AG10803 (cell line): Measurements from ENCODE around the gene CTRL.
"Not testable (repeated sequence)": the region's sequence is repeated elsewhere in the genome, so short reads cannot be mapped to it uniquely, and the experiment has no call there.

Source experiments
- DNase-seq: peaks from one replicate; pipeline ENCODE4 v3.0.0; 2010; ENCODE audit warnings: low read depth
- H3K4me3 ChIP-seq: 2 replicates; pipeline ENCODE4 v1.5.1; 2011; ENCODE audit warnings: mild to moderate bottlenecking, low read length, control low read depth
- TF ChIP-seq, protein P1 (sequence below): conservative IDR thresholded peaks from 2 replicates; pipeline ENCODE4 v1.5.1; 2011; ENCODE audit warnings: mild to moderate bottlenecking, low read length, control low read depth, inconsistent platforms

CTRL gene

DNA sequence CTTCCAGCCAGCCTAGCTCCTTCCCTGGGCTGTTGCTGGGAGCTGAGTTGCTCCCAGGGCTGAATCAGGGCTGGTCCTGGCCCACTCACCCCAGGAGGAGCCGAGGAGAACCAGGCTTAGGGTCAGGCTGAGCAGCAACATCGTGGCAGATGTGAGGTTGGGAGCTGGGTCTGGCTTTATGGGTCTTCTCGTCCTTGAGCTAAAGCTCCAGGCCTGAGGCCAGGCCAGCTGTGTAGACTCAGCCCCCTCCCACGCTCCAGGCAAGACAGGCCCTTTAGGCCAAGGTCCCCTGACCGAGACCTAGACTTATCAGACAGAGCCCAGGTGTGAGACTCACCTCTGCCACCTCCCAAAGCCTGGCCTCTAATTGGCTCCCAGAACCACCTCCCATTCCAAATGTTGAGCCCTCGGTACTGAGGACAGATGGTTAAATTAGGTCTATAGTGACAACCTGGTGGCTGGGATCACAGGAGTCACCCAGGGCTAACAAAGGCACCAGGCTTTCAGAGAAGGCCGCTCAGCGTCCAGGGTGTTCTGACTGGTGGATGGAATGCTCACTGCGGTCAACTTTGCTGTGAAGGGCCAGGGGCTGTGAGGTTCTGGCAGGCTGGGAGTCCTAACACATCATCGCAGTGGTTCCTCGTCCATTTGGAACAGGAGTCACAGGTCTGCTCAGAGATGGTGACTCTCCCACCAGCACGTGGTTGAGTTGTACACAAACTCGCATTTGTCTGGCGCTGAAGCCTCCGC is at the start of gene CTRL:
TSS of gene CTRL (minus strand) at position 151 of the 750 bp plus-strand sequence. CDS start at position 141, 10 bp downstream.
- TF ChIP-seq, protein P1, sequence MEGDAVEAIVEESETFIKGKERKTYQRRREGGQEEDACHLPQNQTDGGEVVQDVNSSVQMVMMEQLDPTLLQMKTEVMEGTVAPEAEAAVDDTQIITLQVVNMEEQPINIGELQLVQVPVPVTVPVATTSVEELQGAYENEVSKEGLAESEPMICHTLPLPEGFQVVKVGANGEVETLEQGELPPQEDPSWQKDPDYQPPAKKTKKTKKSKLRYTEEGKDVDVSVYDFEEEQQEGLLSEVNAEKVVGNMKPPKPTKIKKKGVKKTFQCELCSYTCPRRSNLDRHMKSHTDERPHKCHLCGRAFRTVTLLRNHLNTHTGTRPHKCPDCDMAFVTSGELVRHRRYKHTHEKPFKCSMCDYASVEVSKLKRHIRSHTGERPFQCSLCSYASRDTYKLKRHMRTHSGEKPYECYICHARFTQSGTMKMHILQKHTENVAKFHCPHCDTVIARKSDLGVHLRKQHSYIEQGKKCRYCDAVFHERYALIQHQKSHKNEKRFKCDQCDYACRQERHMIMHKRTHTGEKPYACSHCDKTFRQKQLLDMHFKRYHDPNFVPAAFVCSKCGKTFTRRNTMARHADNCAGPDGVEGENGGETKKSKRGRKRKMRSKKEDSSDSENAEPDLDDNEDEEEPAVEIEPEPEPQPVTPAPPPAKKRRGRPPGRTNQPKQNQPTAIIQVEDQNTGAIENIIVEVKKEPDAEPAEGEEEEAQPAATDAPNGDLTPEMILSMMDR: peak; percentile 28
- H3K4me3 ChIP-seq: no peak within 1 kb of the TSS
- no peak for DNase-seq

DNA sequence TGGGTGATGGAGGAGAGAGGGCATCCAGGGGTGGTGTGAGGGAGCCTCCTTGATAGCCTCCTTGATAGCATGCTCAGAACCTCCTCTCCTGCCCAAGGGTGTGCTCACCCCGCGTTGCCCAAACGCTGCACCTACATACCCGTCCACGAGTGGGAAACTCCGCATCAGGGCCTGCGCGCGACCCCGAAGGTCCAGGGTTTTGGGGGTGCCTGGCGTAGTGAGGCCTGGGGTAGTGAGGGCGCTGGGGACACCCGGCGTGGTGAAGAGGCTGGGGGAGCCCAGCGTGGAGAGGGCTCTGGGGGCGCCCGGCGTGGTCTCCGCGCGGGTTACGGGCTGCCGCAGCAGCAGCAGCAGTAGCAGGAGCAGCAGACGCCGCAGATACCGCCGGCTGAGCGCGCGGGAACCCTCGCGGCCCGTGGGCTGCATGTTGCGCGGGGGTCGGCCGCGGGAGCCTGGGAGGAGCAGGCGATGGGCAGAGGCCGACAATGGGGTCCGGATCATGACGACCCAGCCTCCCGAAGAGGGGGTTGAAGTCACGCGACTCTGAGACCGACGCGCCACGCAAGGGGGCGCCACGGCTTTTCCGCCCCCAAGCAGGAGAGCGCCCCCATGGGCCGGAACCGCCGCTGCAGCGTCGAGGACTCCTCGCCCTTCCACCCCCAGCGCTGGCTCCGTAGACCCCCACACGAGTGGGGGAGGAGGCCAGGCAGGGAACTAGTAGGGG is 48.5 kb upstream of the CTRL start, which contains the start of gene DPEP3:
TSS of gene DPEP3 (minus strand) at position 545 of the 724 bp plus-strand sequence. CDS start at position 426, 119 bp downstream.
- H3K4me3 ChIP-seq: no peak within 1 kb of the TSS
- TF ChIP-seq, protein P1: peak; percentile 7; the same call in 1 of the 2 replicates

DNA sequence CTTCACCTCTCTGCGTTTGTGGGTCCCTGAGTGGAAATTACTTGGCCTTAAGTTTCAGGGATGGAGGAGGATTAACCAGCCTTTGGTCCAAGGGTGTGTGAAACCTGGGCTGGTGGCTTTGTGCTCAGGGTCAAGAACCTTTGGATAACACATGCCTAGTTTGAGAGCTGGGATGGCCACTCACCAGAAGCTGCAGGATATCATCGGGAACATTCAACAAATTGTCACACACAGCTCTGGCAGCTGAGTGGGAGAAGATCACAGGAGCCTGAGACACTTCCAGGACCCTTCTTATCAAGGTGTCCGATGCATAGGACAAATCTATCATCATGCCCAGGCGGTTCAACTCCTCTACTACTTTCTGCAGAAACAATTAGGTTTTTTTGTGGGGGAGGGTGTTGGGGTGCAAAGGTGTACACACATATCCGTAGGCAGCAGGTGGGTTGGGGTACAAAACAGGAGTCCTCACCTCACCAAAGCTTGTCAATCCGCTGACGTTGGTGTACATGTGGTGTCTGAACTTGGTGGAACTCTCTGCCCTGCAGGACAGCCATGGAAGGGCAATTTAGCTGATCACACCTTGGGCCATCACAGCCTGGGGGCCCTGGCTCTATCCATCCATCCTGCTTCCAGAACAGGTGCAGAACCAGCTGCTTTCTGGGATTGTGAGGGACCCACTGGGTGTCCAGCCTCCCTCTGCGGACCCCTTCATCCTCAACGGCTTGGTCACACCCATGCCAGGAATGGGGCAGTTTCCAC is 46.0 kb upstream of the CTRL start:
- H3K4me3 ChIP-seq: no peak overlapping the region
- no peak for DNase-seq
- TF ChIP-seq, protein P1: no peak

More for the DNA sequence above, 48.5 kb upstream of the CTRL start, which contains the start of gene DPEP3:
- DNase-seq: no peak

DNA sequence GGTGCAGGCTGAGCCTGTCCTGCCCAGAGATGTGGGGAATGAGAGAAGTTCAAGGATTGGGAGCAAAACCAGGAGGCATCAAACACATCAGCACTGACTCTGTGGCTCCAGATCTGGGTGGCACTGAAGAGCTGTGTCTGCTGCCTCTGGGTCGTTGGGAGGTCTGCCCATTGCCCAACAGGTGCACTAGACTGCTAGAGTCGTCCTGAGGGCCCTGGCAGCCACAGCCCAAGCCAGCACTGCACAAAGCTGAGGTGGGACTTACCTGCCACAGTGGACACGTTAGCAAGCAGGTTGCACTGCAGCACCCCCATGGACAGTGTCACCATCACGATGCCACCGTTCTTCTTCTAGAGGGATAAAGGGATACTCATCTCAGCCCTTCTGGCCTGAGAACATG is 45.3 kb upstream of the CTRL start:
- TF ChIP-seq, protein P1: no peak
- H3K4me3 ChIP-seq: no peak overlapping the region
- no peak for DNase-seq

DNA sequence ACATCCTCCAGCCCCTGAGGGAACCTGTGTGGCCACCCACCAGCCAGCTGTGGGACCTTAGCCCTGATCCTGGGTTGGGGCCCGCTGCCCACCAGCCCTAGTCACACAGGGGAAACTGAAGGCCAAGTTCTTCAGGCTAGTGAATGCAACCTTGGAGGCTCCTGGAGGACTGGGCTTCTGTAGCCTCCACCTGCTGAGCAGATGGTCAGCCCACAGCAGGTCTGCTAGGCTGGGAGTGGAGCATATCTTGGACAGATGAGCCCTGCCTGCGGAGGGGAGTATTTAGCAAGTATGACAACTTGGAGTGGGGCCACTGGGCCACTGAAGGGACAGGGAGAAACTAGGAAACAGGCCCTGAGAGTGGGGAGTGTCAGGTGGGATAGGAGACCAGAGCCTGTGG is 44.5 kb upstream of the CTRL start:
- H3K4me3 ChIP-seq: no peak overlapping the region
- no peak for DNase-seq
- TF ChIP-seq, protein P1: no peak

DNA sequence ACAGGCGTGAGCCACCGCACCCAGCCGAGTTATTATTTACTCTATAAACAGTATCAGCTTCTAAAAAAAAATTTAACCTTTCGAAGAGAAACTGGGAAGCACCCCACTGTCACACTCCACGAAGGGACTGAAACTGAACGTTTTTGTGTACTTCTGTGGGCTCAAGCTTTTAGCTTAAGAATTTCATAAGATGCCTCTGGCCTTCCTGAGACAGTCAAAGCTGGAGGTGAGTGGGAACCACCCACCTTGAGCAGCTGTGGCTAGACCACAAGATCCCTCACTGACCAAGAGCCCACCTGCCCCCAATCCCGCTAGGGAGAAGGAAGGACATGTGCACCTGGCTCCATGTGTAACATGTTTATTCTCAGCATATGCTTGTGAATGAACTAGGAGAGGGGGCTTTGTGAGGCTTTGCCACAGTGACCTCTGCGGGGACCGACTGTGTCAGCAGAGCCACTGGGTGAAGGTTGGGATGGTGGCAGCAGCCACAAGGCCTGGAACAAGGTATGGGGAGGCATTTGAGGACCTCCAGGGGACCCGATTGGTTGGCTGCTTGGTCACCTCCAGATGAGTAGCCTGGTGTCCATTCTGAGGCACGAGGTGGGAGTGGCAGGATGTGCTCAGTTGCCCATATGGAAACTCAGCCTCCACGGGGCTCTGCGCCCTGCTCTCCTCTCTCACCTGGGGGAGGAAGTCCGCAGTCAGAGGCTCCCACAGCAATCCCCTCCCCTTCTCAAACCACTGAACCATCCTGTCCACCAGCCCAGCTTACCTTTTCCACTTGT is 43.9 kb upstream of the CTRL start:
- TF ChIP-seq, protein P1: no peak
- H3K4me3 ChIP-seq: no peak overlapping the region
- DNase-seq: no peak

DNA sequence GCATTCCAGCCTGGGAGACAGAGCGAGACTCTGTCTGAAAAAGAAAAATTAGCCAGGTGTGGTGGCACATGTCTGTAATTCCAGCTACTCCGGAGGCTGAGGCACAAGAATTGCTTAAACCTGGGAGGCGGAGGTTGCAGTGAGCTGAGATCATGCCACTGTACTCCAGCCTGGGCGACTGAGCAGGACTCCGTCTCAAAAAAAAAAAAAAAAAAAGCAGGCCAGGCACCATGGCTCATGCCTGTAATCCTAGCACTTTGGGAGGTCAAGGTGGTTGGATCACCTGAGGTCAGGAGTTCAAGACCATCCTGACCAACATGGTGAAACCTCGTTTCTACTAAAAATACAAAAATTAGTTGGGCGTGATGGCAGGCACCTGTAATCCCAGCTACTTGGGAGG is 40.6 kb upstream of the CTRL start:
- not testable (repeated sequence) for H3K4me3 ChIP-seq, DNase-seq
